D721Med (cell line): ENCODE data around the gene GPR132.
"Not testable (repeated sequence)": the region's sequence is repeated elsewhere in the genome, so short reads cannot be mapped to it uniquely, and the experiment has no call there.

Experiments
- DNase-seq: peaks from one replicate; pipeline ENCODE4 v3.0.0; 2011; ENCODE audit warnings: low spot score; ENCODE audit not compliant: insufficient read length
- FAIRE-seq: peaks from 2 replicates; lab custom pipeline; 2011; peaks lifted over from hg19 to GRCh38; lab: Jason Lieb, UNC
- CTCF ChIP-seq: IDR thresholded peaks from 2 replicates; pipeline ENCODE4 v1.5.1; 2012; ENCODE audit warnings: mild to moderate bottlenecking, control low read depth; ENCODE audit not compliant: insufficient read depth; ENCODE audit errors: missing control alignments

GPR132 gene

GRCh38 chr14:105065280-105066228, at the start of gene GPR132:
Gene GPR132, minus strand, starts transcription at chr14:105065430. Its CDS starts 10,010 bp downstream, at chr14:105055420.
- FAIRE-seq (no peak), DNase-seq (no peak)
- TF ChIP-seq CTCF: no peak

- not testable (repeated sequence) for DNase-seq, FAIRE-seq
These were observed 44.0 kb upstream of the GPR132 start for GRCh38 chr14:105109243-105109642.

GRCh38 chr14:105108516-105108864, 43.3 kb upstream of the GPR132 start:
- FAIRE-seq (no peak), DNase-seq (no peak)
- no peak for TF ChIP-seq CTCF

- no peak for DNase-seq
- no peak for FAIRE-seq
- TF ChIP-seq CTCF: no peak
These were observed 42.7 kb upstream of the GPR132 start for GRCh38 chr14:105107781-105108515.

GRCh38 chr14:105107351-105107750, 42.1 kb upstream of the GPR132 start:
- no peak for FAIRE-seq

GRCh38 chr14:105105158-105105557, 39.9 kb upstream of the GPR132 start:
- DNase-seq: no peak
- FAIRE-seq: no peak
- no peak for TF ChIP-seq CTCF

More at GRCh38 chr14:105107351-105107750, 42.1 kb upstream of the GPR132 start:
- no peak for DNase-seq
- no peak for TF ChIP-seq CTCF

- TF ChIP-seq CTCF: no peak
- no peak for DNase-seq
- no peak for FAIRE-seq
These were observed 37.7 kb upstream of the GPR132 start for GRCh38 chr14:105102893-105103292.
